Measurements from ENCODE around the gene SH2D4B.

SH2D4B gene

DNA sequence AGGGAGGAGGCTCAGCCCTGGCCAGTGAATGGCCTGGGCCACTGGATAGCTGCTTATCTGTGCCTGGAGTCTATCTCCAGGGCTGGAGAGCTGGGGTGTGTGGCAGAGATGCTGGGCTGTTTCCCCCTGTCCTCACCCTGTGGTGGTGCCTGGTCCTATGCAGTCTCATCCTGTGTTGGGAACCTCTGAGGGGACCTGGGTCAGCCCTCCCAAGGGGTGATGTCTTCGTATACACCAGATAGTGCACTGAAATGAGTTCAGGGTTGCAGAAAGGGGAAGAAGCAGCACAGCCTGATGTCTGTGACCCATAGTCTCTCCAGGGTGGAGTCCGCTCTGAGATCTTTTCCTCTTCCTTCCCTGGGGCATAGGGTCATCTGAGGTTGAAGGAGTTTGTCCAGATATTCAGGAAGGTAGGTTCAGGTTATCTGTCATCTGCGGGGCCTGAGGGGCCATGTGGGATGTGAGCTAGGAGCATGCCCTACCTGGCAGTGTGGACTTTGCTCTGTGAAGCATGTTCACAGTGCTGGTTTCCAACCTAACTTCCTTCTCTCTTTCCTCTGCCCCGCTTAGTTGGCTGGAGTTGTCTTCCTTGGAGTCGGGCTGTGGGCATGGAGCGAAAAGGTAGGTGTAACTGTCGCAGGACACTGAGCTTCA lies 33.4 kb upstream of the SH2D4B start:
- DNase-seq: peak in 1 of 2 donors; percentile 24

DNA sequence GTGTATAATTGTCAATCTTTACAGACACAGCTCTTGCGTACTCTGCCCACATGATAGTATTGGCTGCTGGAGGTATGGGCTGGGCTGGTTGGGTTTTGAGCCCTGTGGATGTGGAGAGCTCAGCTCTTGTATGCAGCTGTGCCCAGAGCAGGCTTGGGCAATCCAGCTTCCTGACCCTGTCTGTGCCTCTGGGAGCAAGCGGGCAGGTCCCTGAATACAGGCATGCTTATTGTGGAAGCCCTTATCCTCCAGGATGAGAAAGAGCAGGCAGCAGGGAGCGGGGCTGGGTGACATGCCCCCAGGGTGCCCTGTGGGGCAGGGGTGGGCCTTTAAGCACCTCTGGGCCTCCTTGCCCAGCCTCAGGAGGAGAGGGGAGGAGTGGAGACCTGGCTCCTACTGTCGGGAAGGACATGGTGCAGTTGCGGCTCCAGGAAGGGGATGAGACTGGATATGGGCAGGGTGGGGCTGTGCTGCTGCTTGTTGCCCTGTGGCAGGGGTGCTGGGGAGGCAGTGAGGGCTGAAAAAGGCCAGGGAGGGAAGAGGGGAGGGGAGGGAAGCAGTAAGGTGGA lies 32.7 kb upstream of the SH2D4B start:
- DNase-seq: no peak

DNA sequence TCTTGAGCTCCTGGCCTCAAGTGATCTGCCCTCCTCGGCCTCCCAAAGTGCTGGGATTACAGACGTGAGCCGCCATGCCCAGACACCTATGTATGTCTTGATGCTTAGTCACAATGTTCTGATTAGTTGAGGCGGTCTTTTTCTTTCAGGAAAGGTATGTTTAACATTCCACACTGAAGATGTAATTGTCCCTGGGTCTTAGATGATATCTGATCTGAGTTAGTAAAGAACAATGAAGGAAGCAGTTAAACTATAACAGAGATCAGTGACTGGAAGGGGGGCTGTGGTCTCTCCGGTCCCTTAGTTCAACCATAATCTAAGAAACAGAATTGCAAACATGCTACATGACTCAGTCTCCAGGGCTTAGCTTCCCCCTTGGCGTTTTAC lies 31.5 kb upstream of the SH2D4B start:
- DNase-seq: no peak

DNA sequence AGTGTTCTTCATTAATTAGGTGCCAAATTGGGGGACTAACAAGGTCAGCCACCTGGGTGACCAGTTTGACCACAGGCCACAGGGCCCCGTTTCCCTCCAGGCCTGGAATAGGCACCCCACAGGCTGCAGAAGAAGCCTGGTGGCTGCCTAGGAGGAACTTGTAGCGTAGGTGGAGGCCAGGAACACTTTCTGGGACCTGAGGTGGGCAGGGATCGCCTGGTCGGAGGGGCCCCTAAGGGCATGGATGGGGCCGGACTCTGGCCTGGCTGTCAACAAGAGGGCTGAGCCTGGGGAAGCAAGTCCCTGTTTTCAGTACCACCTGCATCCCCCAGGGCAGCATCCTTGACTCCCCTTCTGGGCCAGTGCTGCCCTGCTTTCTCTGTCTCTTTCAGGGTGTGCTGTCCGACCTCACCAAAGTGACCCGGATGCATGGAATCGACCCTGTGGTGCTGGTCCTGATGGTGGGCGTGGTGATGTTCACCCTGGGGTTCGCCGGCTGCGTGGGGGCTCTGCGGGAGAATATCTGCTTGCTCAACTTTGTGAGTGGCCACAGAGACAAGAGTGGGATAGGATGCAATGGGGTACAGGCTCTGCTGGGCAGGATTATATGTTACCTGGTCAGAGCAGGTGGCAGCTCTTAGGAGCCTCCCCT lies 30.7 kb upstream of the SH2D4B start:
- no peak for DNase-seq

DNA sequence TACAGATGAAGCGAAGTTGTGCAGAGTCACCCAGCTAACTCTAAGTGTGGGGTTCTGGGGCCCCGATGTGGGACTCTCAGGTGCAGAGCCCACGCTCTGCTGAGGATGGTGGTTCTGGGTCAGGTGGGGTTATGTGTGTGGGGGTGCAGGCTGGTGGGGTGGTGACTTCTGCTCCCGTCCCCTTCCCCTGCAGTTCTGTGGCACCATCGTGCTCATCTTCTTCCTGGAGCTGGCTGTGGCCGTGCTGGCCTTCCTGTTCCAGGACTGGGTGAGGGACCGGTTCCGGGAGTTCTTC lies 28.6 kb upstream of the SH2D4B start:
- no peak for DNase-seq

DNA sequence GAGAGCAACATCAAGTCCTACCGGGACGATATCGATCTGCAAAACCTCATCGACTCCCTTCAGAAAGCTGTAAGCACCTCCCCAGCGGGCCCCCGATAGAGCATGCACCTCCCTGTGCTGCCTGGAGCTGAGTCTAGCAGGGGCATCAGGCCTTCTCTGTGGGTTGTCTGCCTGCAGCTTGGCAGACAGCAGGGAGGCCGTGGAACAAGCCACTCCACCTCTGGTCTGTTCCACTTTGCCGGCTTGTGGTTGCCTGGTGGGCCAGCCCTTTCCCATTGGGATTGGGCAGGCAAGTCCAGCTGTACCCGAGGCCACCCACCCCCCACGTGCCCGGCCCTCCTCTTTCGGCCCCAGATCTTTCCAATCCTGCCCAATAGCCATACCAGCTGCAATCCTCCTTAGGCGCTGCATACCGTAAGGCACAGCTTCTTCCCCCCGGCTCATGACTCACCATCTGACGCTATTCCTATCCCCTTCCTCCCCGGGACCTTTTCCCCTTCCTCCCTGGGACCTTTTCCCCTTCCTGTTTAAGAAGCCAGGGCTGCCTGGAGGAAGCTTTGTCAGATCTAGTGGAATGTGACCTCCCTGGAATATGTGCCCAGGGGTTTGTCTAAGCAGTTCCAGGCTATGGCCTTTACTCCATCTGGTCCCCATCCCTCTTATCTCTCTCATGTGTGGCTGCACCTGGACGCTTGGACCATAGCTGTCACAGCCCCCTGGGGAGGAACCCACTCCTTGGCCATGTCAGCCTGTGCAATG lies 28.1 kb upstream of the SH2D4B start:
- DNase-seq: no peak

DNA sequence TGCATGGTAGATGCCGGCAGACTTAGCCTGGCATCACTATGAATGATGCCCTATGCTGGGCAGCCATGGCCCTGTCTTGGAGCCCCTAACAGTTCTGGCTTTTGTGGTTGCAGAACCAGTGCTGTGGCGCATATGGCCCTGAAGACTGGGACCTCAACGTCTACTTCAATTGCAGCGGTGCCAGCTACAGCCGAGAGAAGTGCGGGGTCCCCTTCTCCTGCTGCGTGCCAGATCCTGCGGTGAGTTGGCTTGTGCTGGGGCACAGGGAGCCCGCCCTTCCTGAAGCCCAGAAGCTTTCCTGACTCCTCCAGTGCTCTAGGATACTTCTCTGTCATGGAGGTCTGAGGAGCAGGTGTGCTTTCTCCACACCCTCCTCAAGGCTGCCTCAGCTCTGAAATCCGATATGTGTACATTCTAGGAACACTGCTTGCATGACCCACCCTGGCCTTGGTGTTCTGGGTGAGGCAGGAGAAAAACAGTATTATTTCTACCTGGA lies 25.6 kb upstream of the SH2D4B start:
- DNase-seq: no peak

DNA sequence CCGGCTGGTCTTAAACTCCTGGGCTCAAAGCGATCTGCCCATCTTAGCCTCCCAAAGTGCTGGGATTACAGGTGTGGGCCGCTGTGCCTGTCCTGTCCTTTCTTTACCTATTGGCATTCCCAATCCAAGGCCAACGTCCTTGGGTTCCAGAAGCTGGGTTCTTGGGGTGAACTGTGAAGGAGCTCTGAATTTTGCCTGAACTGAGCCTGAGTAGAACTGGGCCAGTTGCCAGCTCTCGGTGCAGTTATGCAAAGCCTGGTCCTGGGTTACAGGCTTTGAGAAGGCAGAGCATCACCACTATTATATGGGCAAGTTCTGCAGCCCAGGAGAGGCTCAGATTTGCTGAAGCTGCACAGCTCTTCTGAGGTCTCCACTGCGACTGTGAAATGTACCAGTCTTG lies 24.6 kb upstream of the SH2D4B start:
- DNase-seq: no peak

DNA sequence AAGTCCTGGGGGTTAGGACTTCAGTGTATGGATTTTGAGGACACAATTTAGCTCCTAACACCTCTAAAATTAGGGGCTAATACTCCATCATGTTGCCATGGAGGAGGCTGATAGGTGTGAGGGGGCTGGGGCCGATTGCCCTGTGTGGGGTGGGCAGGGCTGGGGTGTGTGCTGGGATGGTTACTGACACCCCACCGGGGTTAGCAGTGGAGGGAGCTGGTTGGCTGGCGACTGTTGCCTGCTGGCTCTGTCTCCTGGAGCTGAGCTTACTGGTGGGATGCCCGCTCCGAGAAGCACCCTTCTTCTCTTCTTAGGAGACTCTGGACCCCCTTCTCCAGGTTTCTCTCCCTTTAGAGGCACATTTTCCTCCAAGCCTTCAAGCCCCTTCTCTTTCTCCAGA lies 22.2 kb upstream of the SH2D4B start:
- DNase-seq: no peak

DNA sequence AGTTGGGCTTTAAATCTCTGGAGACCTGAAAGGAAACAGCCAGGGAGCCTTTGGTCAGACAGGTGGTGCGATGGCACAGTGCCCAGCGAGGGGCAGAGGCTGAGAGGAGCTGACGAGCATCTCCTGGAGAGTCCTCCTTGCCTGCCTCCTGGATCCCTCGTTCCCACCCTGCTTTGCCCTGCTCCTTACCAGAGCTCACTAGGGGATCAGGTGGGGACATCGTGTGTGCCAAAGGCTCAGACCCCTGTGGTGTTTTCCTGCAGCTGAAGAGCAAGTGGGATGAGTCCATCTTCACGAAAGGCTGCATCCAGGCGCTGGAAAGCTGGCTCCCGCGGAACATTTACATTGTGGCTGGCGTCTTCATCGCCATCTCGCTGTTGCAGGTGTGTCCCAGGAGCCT lies 21.8 kb upstream of the SH2D4B start:
- no peak for DNase-seq

DNA sequence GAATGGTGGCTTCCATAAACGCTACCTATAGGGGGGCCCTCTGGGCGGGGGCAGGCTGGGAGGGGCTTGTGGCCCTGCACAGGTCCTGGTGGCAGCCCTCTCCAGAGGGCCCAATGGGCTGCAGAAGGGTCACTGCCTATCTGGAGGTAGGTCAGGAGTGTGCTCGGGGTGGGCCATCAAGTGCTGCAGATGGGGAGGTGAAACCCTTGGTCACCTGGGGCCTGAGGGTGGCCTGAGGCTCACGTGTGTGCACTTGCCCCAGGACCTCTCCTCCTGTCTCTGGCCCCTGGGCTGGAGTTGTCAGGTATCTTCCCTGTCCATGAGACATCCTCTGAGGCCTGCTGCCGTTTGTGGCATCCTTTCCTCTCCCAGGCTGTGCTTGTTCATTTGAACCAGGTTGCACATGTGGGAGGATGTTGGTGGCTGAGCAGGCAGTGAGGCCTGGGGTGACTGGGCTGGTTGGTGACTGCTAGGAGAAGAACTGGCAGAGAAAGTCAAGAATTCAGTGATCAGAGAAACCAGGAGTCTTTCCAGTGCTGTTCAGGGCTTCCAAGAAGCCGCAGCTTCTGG lies 21.1 kb upstream of the SH2D4B start:
- DNase-seq: no peak

DNA sequence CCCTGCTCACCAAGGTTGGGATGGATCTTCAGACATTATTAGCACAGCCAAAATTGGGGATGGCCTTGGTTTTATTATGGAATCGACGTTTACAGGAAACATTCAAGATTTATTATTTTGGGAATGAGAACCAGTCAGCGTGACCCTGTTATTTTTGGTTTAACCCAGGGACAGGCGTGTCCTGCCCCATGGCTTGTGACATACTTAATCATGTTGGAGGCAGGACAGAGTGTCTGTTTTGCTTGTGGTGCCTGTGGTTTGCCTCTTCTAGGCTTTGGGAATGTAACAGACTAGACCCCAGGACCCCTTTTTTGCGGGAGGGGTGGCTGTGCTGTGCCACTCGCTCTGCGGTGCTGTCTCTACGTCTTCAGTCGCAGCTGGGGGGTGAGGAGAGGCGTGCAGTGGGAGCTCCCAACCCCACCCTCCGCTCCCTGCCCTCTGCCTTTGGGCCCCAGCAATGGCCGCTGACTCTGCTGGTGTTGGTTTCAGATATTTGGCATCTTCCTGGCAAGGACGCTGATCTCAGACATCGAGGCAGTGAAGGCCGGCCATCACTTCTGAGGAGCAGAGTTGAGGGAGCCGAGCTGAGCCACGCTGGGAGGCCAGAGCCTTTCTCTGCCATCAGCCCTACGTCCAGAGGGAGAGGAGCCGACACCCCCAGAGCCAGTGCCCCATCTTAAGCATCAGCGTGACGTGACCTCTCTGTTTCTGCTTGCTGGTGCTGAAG lies 20.1 kb upstream of the SH2D4B start:
- no peak for DNase-seq

DNA sequence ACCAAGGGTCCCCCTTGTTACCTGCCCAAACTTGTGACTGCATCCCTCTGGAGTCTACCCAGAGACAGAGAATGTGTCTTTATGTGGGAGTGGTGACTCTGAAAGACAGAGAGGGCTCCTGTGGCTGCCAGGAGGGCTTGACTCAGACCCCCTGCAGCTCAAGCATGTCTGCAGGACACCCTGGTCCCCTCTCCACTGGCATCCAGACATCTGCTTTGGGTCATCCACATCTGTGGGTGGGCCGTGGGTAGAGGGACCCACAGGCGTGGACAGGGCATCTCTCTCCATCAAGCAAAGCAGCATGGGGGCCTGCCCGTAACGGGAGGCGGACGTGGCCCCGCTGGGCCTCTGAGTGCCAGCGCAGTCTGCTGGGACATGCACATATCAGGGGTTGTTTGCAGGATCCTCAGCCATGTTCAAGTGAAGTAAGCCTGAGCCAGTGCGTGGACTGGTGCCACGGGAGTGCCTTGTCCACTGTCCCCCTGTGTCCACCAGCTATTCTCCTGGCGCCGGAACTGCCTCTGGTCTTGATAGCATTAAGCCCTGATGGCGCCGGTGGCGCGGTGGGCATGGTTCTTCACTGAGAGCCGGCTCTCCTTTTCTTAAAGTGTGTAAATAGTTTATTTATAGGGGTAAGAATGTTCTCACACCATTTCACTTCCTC lies 19.4 kb upstream of the SH2D4B start:
- DNase-seq: no peak

DNA sequence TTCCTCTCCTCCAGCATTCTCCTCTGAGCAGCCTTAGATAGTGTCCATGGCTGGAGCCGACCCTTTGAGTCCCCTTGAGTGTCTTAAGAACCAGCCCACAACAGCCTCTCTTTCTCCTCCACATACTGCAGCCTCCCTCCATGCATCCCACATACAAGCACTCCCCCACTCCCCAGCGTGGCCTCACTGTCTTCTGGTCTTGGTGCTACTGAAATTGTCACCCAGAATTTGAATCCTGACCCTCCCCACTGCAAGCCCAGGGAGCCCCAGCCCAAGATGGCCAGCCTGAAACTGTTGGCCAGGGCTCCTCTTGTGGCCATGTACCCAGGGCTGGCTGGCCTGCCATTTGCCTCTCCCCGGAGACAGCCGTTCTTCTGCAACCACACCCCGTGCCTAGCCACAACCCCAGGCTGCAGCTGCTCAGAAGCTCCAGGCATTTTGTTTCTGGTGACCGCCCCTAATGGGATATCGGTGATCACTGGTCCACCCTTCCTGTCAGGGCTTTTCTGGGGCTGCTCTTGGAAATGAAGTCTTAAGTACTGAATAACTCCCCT lies 18.8 kb upstream of the SH2D4B start:
- DNase-seq: no peak

DNA sequence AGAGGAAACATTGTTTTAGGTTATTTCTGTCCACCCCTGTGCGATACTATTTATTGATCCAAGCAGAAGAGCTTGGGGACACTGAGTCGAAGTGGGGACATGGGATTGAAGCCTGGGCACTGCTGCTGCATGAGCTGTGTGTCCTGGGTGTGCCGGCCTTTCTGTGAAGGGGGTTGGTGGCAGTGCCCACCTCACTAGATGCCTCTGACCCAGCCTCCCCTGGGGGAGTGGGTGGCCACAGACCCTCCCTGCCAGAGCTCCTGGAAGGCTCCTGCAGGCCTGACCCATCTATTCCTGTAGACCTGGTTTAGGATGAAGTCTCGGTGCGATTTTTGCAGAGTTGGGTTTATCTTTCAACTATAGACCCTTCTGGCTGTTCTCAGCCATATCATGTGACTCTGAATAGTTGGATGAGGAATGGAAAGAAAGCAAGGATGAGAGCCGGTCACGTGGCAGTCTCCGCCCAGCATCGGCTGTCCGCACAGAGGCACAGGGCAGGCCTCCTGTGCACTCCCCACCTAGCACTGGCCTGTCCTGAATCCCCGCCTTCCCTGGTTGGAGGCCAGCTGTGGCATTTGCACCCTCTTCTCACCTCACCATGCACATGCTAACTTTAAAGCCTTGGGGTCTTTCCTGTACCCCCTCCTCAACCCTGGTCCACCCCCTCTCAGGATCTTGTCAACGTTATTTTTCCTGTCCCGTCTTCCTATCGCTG lies 17.6 kb upstream of the SH2D4B start:
- DNase-seq: no peak

DNA sequence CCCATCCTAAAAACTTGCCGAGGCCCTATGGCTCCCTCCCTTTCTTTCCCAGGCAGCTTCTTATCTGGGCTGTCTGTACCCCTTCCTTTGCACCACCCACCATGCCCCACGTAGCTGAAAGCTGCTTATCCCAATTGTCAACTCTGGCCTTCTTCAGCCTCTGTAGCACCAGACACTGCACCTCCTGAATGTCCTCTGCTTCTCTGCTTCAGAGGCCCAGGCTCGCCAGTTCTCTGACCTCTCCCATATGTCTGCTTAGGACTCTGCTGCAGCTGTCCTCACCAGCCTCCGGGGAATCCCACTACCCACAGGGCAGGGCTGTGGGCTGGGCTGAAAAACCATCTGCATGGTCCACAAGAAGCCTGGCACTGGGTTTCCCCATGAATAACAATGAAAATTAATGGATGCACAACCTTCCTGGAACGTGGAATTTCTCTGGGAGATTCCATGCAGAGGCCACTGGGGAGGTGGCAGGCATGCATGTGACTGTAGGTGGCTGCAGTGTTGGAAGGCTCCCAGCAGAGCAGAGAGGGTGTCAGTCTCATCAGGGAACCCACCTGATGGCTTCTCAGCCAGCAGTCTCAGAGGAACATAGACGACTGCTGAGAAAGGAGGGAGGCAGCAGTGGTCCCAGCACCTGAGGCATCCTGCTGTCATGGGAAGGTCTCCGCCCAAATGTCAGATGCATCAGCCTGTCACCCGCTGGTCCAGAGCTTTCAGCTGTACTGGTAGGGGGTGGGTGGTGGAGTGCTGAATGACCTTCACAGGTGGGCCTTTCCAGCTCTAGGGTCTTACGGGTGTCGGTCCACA lies 16.8 kb upstream of the SH2D4B start:
- no peak for DNase-seq

DNA sequence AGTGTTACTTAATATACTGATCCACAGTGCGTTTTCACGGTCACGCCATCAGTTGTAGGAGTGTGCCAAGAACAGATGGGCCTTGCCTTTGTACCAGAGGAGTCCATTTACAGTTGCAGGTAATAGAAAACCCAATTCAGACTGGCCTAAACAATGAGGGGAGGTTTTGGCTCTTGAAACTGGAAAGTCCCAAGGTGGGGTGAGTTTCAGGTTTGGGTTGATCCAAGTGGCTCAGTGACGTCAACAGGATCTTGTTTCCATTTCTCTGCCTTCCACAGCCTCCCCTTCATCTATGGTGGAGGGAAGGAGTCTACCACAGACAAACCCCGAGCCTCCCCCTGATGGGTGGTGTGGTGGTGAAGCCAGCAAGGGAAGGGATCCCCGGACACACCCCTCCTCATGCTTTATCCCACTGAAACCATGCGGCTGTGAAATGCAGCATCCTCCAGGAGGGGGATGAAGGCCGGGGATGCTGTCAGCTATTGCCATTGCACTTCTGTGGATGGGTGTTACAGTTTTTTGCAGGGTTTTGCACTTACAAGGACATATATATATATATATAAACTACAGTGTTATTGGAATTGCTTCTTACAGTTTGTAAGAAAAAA lies 14.8 kb upstream of the SH2D4B start:
- no peak for DNase-seq

DNA sequence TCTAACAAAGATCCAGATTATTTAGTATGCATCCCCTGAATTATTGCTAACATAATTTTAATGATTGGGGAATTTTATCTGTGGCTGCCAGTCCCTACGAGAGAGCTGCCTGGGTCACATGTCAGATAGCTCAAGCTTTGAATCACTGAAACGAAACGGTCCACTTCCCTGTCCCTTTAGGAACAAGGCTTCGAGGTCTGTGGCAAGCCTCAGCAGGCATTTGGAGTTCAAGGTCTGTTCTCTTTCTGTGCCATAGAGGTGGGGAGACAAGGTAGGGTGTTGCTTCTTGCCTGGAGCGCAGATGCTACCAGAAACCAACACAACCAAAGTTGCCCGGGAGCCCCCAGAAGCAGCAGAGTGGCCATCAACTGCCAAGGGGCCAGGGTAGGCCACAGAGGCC lies 13.9 kb upstream of the SH2D4B start:
- DNase-seq: no peak

DNA sequence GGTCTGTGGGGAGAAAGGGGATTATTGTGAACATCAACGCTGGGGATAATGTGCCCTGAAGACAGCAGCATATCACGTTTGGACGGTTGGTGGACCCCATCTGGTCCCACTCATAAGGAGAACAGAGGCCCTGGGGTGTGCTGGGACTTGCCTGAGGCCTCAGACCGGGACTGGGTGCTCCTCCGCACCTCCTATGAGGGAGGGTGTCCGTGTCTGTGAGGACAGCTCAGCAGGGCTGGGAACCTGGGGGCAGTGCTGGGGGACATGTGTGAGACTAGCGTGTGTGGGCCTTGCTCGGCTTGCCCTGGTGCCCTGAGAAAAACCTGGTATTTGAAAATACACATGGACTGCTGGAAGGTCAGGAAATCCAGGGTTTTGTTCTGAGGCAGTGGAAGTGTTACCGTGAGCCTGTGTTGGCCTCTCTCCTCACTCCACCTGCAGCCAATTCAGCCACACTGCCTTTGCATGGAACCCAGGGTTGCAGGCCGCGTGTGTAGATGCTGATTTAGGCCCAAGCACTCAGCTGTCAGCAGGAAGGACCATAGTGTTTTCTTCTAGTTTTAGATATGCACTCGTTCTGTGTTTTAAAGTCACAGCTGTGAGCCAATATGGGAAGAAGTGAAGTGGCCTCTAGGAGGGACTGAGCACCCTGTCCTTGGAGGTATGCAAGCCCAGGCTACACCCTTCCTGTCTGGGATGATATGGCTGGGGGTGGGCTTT lies 13.4 kb upstream of the SH2D4B start:
- DNase-seq: no peak
